OCI-LY7 (cell line): ENCODE measurements around the gene PRKN. TPM values are rescaled to one million over a fixed set of nuclear protein-coding genes. Genes with fewer than 3 reads are reported as not detected.

Experiments
- BruUV-seq: library from RNA; stranded (reverse); fragments of 400-500 nt; replicated peaks from 2 replicates; lab custom pipeline; 2021; lab: Mats Ljungman, UMichigan
- CTCF ChIA-PET: fragments of 300-600 bp; sonication (Branson Sonifier 250); formaldehyde crosslinking; loops from one replicate; lab custom pipeline; 2022; ENCODE audit warnings: antibody characterized with exemption; ENCODE audit not compliant: unreplicated experiment; lab: Charles Lee
- POLR2A ChIA-PET: fragments of 300-600 bp; sonication (Branson Sonifier 250); formaldehyde crosslinking; loops from one replicate; lab custom pipeline; 2022; ENCODE audit warnings: antibody characterized with exemption; lab: Charles Lee
- DNase-seq: peaks from one replicate; pipeline ENCODE4 v3.0.0-alpha.2; 2015; ENCODE audit warnings: low spot score
- H2AFZ ChIP-seq: fragments of 200-600 bp; sonication (generic), shearing (Covaris generic); 2 replicates; pipeline ENCODE4 v1.6.1; 2014; ENCODE audit warnings: mild to moderate bottlenecking, antibody characterized with exemption, low read length, moderate library complexity
- H3K27ac ChIP-seq: fragments of 200-600 bp; sonication (generic); 2 replicates; pipeline ENCODE4 v1.5.1; 2014; ENCODE audit warnings: mixed run types, low read depth, mild to moderate bottlenecking, moderate library complexity, low read length, inconsistent platforms; ENCODE audit not compliant: poor library complexity, severe bottlenecking
- H3K36me3 ChIP-seq: fragments of 200-600 bp; sonication (generic); 2 replicates; pipeline ENCODE4 v1.6.1; 2014; ENCODE audit warnings: mild to moderate bottlenecking, antibody characterized with exemption, low read length, moderate library complexity, mixed read lengths; ENCODE audit not compliant: insufficient read depth
- H3K4me1 ChIP-seq: fragments of 200-600 bp; sonication (generic); 2 replicates; pipeline ENCODE4 v1.5.1; 2014; ENCODE audit warnings: mild to moderate bottlenecking, low read length; ENCODE audit not compliant: insufficient read depth, poor library complexity, severe bottlenecking
- H3K4me2 ChIP-seq: fragments of 200-600 bp; sonication (generic); 2 replicates; pipeline ENCODE4 v1.6.1; 2014; ENCODE audit warnings: mild to moderate bottlenecking, low read length
- H3K4me3 ChIP-seq: fragments of 200-600 bp; sonication (generic); 2 replicates; pipeline ENCODE4 v1.5.1; 2014; ENCODE audit warnings: mild to moderate bottlenecking, low read depth, low read length; ENCODE audit not compliant: poor library complexity, severe bottlenecking
- H3K79me2 ChIP-seq: fragments of 200-600 bp; sonication (generic); 2 replicates; pipeline ENCODE4 v1.6.1; 2016; ENCODE audit warnings: low read depth, mild to moderate bottlenecking, low read length, moderate library complexity, mixed read lengths; ENCODE audit not compliant: insufficient read depth
- H3K9me2 ChIP-seq: fragments of 200-600 bp; sonication (generic); 2 replicates; pipeline ENCODE4 v1.6.1; 2016; ENCODE audit warnings: mild to moderate bottlenecking, low read length, mixed read lengths; ENCODE audit not compliant: insufficient read depth
- H3K9me3 ChIP-seq: fragments of 200-600 bp; sonication (generic); 2 replicates; pipeline ENCODE4 v1.6.1; 2014; ENCODE audit warnings: mild to moderate bottlenecking, mixed run types, low read length, mixed read lengths
- H4K20me1 ChIP-seq: fragments of 200-600 bp; sonication (generic); 2 replicates; pipeline ENCODE4 v1.6.1; 2014; ENCODE audit warnings: mild to moderate bottlenecking, antibody characterized with exemption, low read length, moderate library complexity, mixed read lengths; ENCODE audit not compliant: insufficient read depth
- CTCF ChIP-seq: fragments of 200-600 bp; sonication (generic); conservative IDR thresholded peaks from 2 replicates; pipeline ENCODE4 v1.5.1; 2014; ENCODE audit warnings: mild to moderate bottlenecking, antibody characterized with exemption, low read length, moderate library complexity, mixed read lengths
- EZH2phosphoT487 ChIP-seq: fragments of 200-600 bp; sonication (generic); IDR thresholded peaks from 2 replicates; pipeline ENCODE4 v1.6.1; 2018; ENCODE audit warnings: low read depth, borderline replicate concordance, mild to moderate bottlenecking, mixed run types, antibody characterized with exemption, low read length, moderate library complexity, mixed read lengths
- intact Hi-C: fragments of 100-400 bp; cut with micrococcal nuclease; formaldehyde crosslinking; loops from one replicate; pipeline ENCODE4 v1.10.0; 2022; ENCODE audit not compliant: unreplicated experiment
- total RNA-seq, 2 experiments: library from RNA; depleted of rRNA in 1 of 2; stranded (reverse); fragments of >200 nt in 1 of 2; shearing (Covaris generic) in 1 of 2; gene quantifications; 2 replicates each; pipeline ENCODE4 v1.2.3, GENCODE V29; 2014 to 2022

Gene PRKN
- total RNA-seq, 2 experiments from 2014 or later = 1.3 to 2.0 TPM

- H3K79me2 ChIP-seq = no peaks in the 10 kb centered on the region
- BruUV-seq = no TSS peak
- intact Hi-C loops = no loop called here
- TF ChIP-seq CTCF = no peak
- TF ChIP-seq EZH2phosphoT487 = no peak
- H2AFZ ChIP-seq = no peak overlapping the region
- DNase-seq = no peak
- H3K27ac ChIP-seq = no peak overlapping the region
- CTCF ChIA-PET = no interaction called here
- no peaks in the 10 kb centered on the region for H3K36me3 ChIP-seq
- H3K9me3 ChIP-seq = no peaks in the 10 kb centered on the region
- H3K4me2 ChIP-seq = no peak overlapping the region
- no peak overlapping the region for H3K4me3 ChIP-seq
- H3K9me2 ChIP-seq = no peaks in the 10 kb centered on the region
- no peaks in the 10 kb centered on the region for H3K4me1 ChIP-seq
- no peaks in the 10 kb centered on the region for H4K20me1 ChIP-seq
- POLR2A ChIA-PET = interaction anchor here (0.7 kb wide), 1 partner anchor 42 kb away, joined by 3 read pairs; no protein-coding TSS in a partner anchor
Measured at GRCh38 chr6:162220876-162221275, 506.7 kb downstream of the PRKN start.

DNA sequence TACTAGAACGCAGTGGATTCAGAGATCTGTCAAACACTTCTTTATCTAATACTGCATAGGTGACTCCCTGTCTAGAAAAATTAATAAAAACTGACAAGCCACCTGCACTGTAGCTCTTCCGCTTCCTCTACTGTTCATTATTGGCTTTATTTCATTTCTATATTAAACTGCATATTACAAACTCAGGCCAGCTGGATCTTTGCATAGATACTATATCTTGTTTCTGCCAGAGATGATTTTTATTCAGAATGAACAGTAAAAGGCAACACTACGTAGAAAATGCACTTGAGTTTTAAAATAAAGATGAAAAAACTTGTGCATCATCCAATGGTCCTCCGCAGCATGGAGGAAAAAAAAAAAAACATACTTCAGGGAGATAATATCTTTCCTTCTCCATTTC, 508.3 kb downstream of the PRKN start:
- H3K9me2 ChIP-seq = no peaks in the 10 kb centered on the region
- intact Hi-C loops = no loop called here
- no peaks in the 10 kb centered on the region for H3K36me3 ChIP-seq
- no peak overlapping the region for H2AFZ ChIP-seq
- CTCF ChIA-PET = no interaction called here
- H3K27ac ChIP-seq = no peak overlapping the region
- no peaks in the 10 kb centered on the region for H3K9me3 ChIP-seq
- no peak for DNase-seq
- no peaks in the 10 kb centered on the region for H4K20me1 ChIP-seq
- TF ChIP-seq CTCF (no peak), EZH2phosphoT487 (no peak)
- no peaks in the 10 kb centered on the region for H3K79me2 ChIP-seq
- H3K4me2 ChIP-seq = no peak overlapping the region
- no TSS peak for BruUV-seq
- no peaks in the 10 kb centered on the region for H3K4me1 ChIP-seq
- no peak overlapping the region for H3K4me3 ChIP-seq
- POLR2A ChIA-PET = no interaction called here

DNA sequence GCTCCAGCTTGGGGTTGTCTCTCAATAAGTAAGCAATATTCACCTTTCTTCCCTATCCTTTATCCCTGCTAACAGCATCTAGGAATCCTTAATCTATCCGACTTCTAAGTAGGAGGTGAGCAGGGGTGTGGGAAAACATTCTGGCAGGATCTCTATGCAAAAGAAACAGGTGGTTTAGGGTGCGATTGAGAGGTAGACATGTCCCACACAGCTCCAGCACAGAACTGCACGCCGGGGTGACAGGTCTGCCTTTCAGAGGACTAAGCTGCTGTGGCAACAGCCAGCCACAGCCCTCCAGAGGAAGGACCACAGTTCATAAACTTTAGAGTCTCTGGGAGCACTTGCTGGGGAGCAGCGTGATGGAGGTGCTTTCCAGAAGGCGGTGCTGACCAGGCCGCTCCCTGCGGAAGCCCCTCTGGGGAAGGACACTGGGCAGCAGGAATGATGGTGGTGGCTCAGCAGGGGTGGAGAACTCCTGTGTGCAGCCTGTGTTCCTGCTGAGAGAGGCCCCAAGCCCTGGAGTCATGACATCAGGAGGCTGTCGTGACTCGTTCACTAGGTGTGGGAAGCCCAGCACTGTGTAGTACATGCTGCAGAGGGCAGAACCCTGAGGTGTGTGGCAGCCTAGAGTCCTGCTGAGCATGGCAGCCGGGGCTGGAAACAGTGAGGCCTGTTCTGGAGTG, 509.6 kb downstream of the PRKN start:
- no peaks in the 10 kb centered on the region for H3K79me2 ChIP-seq
- H3K9me2 ChIP-seq = no peaks in the 10 kb centered on the region
- no peak for TF ChIP-seq CTCF
- no peak for TF ChIP-seq EZH2phosphoT487
- no peak overlapping the region for H3K4me3 ChIP-seq
- ChIA-PET CTCF (no interaction called here), POLR2A (no interaction called here)
- intact Hi-C loops = no loop called here
- no peak for DNase-seq
- H3K9me3 ChIP-seq = no peaks in the 10 kb centered on the region
- no peak overlapping the region for H3K4me2 ChIP-seq
- no TSS peak for BruUV-seq
- H2AFZ ChIP-seq = no peak overlapping the region
- H3K36me3 ChIP-seq = no peaks in the 10 kb centered on the region
- no peaks in the 10 kb centered on the region for H3K4me1 ChIP-seq
- H4K20me1 ChIP-seq = no peaks in the 10 kb centered on the region
- H3K27ac ChIP-seq = no peak overlapping the region
